Natural killer cell (primary cell): ENCODE measurements around the gene SH3TC1. TPM values are rescaled to one million over a fixed set of nuclear protein-coding genes. Genes with fewer than 3 reads are reported as not detected.

Source experiments
- ATAC-seq, 3 donors: fragments of 150-1000 bp in 2 of 3; fragments of 200-7000 bp in 1 of 3; cut with Tn5 transposase; 1 replicate in 1 of 3; 2 replicates in 2 of 3; pipeline ENCODE4 v1.10.0; 2021; ENCODE audit warnings: mild to moderate bottlenecking in 2 of 3, moderate library complexity in 2 of 3
- DNase-seq, 2 donors: peaks; one replicate each; pipeline versions ENCODE4 v3.0.0 to v3.0.0-alpha.2; 2013 to 2021; ENCODE audit warnings: mixed read lengths in 1 of 2
- H3K27ac ChIP-seq: one replicate; pipeline ENCODE4 v1.5.1; 2013; ENCODE audit warnings: mild to moderate bottlenecking, low read length
- H3K27me3 ChIP-seq: one replicate; pipeline ENCODE4 v1.6.1; 2013; ENCODE audit warnings: low read length; ENCODE audit not compliant: control insufficient read depth, insufficient read depth
- H3K36me3 ChIP-seq: one replicate; pipeline ENCODE4 v1.6.1; 2013; ENCODE audit warnings: low read length; ENCODE audit not compliant: control insufficient read depth, insufficient read depth
- H3K4me1 ChIP-seq: one replicate; pipeline ENCODE4 v1.6.1; 2013; ENCODE audit warnings: low read length; ENCODE audit not compliant: control insufficient read depth, insufficient read depth
- H3K4me3 ChIP-seq: one replicate; pipeline ENCODE4 v1.5.1; 2013; ENCODE audit warnings: low read length
- H3K9me3 ChIP-seq: one replicate; pipeline ENCODE4 v1.6.1; 2013; ENCODE audit warnings: low read length; ENCODE audit not compliant: control insufficient read depth, insufficient read depth
- H3K27ac Mint-ChIP-seq, 2 donors: one replicate each; pipeline ENCODE4 v1.8.0; 2022; ENCODE audit warnings: mild to moderate bottlenecking in 2 of 2, mixed read lengths in 2 of 2, moderate library complexity in 1 of 2
- H3K27me3 Mint-ChIP-seq, 2 donors: one replicate each; pipeline ENCODE4 v1.8.0; 2022; ENCODE audit warnings: low read depth in 2 of 2, mixed read lengths in 2 of 2
- H3K36me3 Mint-ChIP-seq: one replicate; pipeline ENCODE4 v1.8.0; 2022; ENCODE audit warnings: mixed read lengths
- H3K4me1 Mint-ChIP-seq, 2 donors: one replicate each; pipeline ENCODE4 v1.8.0; 2022; ENCODE audit warnings: mixed read lengths in 2 of 2
- H3K4me3 Mint-ChIP-seq: one replicate; pipeline ENCODE4 v1.8.0; 2022; ENCODE audit warnings: mild to moderate bottlenecking, moderate library complexity, mixed read lengths
- H3K9me3 Mint-ChIP-seq, 2 donors: one replicate each; pipeline ENCODE4 v1.8.0; 2022; ENCODE audit warnings: mixed read lengths in 2 of 2
- CTCF ChIP-seq: fragments of 200-600 bp; IDR thresholded peaks from one replicate; pipeline ENCODE4 v1.8.0; 2022; ENCODE audit warnings: antibody characterized with exemption
- WGBS: methylation state at CpG from one replicate; pipeline ENCODE4 v1.1.7; 2013; ENCODE audit warnings: missing lambda C conversion rate; ENCODE audit not compliant: insufficient coverage; 5-methylcytosine and 5-hydroxymethylcytosine counted together
- intact Hi-C: fragments of 100-400 bp; cut with micrococcal nuclease; formaldehyde crosslinking; loops from one replicate; pipeline ENCODE4 v1.14.2; 2022
- total RNA-seq, 4 donors: library from RNA; stranded (reverse); fragments of 120-200 nt in 1 of 4; gene quantifications; one replicate each; pipeline versions ENCODE4 v1.2.3 to v1.2.4, GENCODE V29; 2013 to 2022

Gene SH3TC1
- total RNA-seq, 3 donors from 2014 or later (not counting 1 experiment from before 2014, with no cell fraction given): 50.1 to 61.7 (median 54.9) TPM

DNA sequence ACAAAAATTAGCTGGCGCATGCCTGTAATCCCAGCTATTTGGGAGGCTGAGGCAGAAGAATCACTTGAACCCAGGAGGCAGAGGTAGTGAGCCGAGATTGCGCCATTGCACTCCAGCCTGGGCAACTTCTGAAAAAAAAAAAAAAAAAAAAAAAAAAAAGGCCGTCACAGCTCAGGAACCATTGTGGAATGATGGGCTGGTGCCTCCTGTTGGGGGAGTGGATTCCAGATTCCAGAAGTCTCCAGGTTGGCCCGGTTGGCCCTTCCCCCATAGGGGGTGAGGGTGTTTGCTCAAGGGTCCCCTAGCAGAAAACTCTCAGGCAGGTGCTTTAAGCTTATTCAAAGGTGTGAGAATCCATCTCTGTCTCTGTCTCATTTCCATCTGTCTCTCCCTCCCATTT, 11.5 kb downstream of the SH3TC1 start:
- H3K4me3 Mint-ChIP-seq: no peak overlapping the region
- H3K9me3 Mint-ChIP-seq: no peaks in the 10 kb centered on the region
- no peak overlapping the region for H3K27ac Mint-ChIP-seq
- H3K4me1 ChIP-seq: peaks cover 9% of the 10 kb centered on the region
- peaks cover 10% of the 10 kb centered on the region for H3K36me3 ChIP-seq
- intact Hi-C loops: no loop called here
- no peaks in the 10 kb centered on the region for H3K27me3 Mint-ChIP-seq
- no peak for DNase-seq
- no peaks in the 10 kb centered on the region for H3K9me3 ChIP-seq
- no peak for TF ChIP-seq CTCF
- ATAC-seq: no peak
- H3K4me1 Mint-ChIP-seq: peaks cover 6 to 13% of the 10 kb centered on the region in 2 donors
- no peak overlapping the region for H3K4me3 ChIP-seq
- H3K36me3 Mint-ChIP-seq: no peaks in the 10 kb centered on the region
- WGBS: 91% methylated on average over 4 of the region's 5 CpGs
- no peaks in the 10 kb centered on the region for H3K27me3 ChIP-seq
- no peak overlapping the region for H3K27ac ChIP-seq

- H3K36me3 ChIP-seq: peaks cover 16% of the 10 kb centered on the region
- no peaks in the 10 kb centered on the region for H3K36me3 Mint-ChIP-seq
These were observed 12.2 kb downstream of the SH3TC1 start for GRCh38 chr4:8211251-8211650.

DNA sequence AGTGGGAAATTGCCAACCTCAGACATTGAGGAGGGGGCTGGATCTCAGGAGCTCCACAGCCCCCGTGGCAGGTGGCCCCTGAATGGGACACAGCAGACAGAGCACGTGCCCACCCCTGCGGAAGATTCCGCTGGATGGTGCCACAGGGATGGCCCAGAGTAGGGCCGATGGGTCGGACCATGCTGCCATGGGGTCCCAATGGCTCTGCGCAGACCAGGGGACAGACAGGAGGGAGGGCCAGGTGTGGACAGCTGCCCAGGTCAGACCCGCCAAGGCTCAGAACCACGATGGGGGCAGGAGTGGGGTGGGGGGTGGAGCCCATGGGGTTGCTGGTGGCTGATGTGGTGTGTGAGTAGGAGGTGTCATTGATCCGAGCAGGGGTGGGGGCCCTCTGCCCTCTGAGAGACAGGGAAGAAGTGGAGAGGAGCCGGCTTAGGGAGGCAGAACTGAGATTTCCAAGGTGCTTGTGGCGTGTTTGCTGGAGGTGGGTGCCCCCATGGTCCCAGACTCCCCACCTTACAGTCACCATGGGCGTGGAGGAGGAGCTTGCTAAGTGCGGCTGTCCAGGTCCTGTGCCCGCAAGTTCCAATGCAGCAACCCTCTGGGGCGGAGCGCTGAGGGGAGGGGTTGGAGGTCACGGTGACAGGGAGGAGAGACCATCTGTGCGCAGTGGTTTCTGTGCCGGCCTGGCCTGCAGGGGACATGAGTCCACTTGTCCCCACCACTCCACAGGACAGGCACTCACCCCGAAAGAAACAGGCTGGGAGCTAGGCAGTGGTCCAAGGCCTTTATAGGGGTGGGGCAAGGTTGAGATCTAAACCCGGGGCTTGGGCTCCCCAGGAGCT, 12.9 kb downstream of the SH3TC1 start:
- H3K9me3 ChIP-seq: no peaks in the 10 kb centered on the region
- DNase-seq (no peak), ATAC-seq (no peak)
- 88% methylated on average over 15 of the region's 22 CpGs for WGBS
- H3K27ac ChIP-seq: no peak overlapping the region
- no peak overlapping the region for H3K4me3 ChIP-seq
- intact Hi-C loops: no loop called here
- no peaks in the 10 kb centered on the region for H3K4me1 ChIP-seq
- peaks cover 0 to 4% of the 10 kb centered on the region in 2 donors for H3K4me1 Mint-ChIP-seq
- no peak overlapping the region for H3K27ac Mint-ChIP-seq
- H3K27me3 Mint-ChIP-seq: no peaks in the 10 kb centered on the region
- no peak overlapping the region for H3K4me3 Mint-ChIP-seq
- H3K36me3 Mint-ChIP-seq: no peaks in the 10 kb centered on the region
- H3K27me3 ChIP-seq: no peaks in the 10 kb centered on the region
- peaks cover 20% of the 10 kb centered on the region for H3K36me3 ChIP-seq
- H3K9me3 Mint-ChIP-seq: no peaks in the 10 kb centered on the region
- no peak for TF ChIP-seq CTCF

More at GRCh38 chr4:8211251-8211650, 12.2 kb downstream of the SH3TC1 start:
- TF ChIP-seq CTCF: no peak
- WGBS: 63% methylated on average over 8 of the region's 8 CpGs
- no peak overlapping the region for H3K27ac ChIP-seq
- intact Hi-C loops: no loop called here
- Mint-ChIP-seq H3K27me3 (no peaks in the 10 kb centered on the region), H3K4me1 (peaks cover 0 to 7% of the 10 kb centered on the region in 2 donors), H3K27ac (no peak overlapping the region), H3K4me3 (no peak overlapping the region), H3K9me3 (no peaks in the 10 kb centered on the region)
- H3K27me3 ChIP-seq: no peaks in the 10 kb centered on the region
- DNase-seq: no peak
- H3K9me3 ChIP-seq: no peaks in the 10 kb centered on the region
- peaks cover 3% of the 10 kb centered on the region for H3K4me1 ChIP-seq
- no peak overlapping the region for H3K4me3 ChIP-seq
- ATAC-seq: no peak

GRCh38 chr4:8212622-8213021, 13.5 kb downstream of the SH3TC1 start:
- DNase-seq: no peak
- Mint-ChIP-seq H3K9me3 (no peaks in the 10 kb centered on the region), H3K27ac (no peak overlapping the region), H3K4me1 (peaks cover 0 to 4% of the 10 kb centered on the region in 2 donors), H3K27me3 (no peaks in the 10 kb centered on the region), H3K4me3 (no peak overlapping the region), H3K36me3 (no peaks in the 10 kb centered on the region)
- Histone ChIP-seq H3K36me3 (peaks cover 25% of the 10 kb centered on the region), H3K27ac (no peak overlapping the region), H3K4me1 (no peaks in the 10 kb centered on the region), H3K27me3 (no peaks in the 10 kb centered on the region), H3K9me3 (no peaks in the 10 kb centered on the region), H3K4me3 (no peak overlapping the region)
- 99% methylated on average over 12 of the region's 12 CpGs for WGBS
- intact Hi-C loops: no loop called here
- no peak for ATAC-seq
- no peak for TF ChIP-seq CTCF
